MCF 10A (cell line): ENCODE results near the gene WASF2. TPM values are rescaled to one million over a fixed set of nuclear protein-coding genes. Genes with fewer than 3 reads are reported as not detected.

Experiments
- BruUV-seq: library from RNA; stranded (reverse); fragments of 400-500 nt; replicated peaks from 2 replicates; lab custom pipeline; 2021; lab: Mats Ljungman, UMichigan
- CTCF ChIA-PET: fragments of 300-600 bp; sonication (Branson Sonifier 250); formaldehyde crosslinking; extraction: SDS; loops from one replicate; lab custom pipeline; 2021; ENCODE audit warnings: antibody characterized with exemption, inconsistent platforms; lab: Yijun Ruan, JAX
- POLR2A ChIA-PET: fragments of 300-600, 350-650 bp; sonication (Branson Sonifier 250); formaldehyde crosslinking; extraction: SDS; loops from one replicate; lab custom pipeline; 2020; ENCODE audit warnings: antibody characterized with exemption, inconsistent platforms; lab: Yijun Ruan, JAX
- DNase-seq: peaks from one replicate; pipeline ENCODE4 v3.0.0-alpha.2; 2018; ENCODE audit not compliant: unreplicated experiment
- H3K27ac Mint-ChIP-seq: one replicate; pipeline ENCODE4 v1.8.0; 2022; ENCODE audit warnings: mild to moderate bottlenecking, low read depth, mixed read lengths; ENCODE audit not compliant: unreplicated experiment
- H3K27me3 Mint-ChIP-seq: one replicate; pipeline ENCODE4 v1.8.0; 2022; ENCODE audit warnings: mixed read lengths; ENCODE audit not compliant: insufficient read depth, unreplicated experiment
- H3K36me3 Mint-ChIP-seq: one replicate; pipeline ENCODE4 v1.8.0; 2022; ENCODE audit warnings: mild to moderate bottlenecking, moderate library complexity, mixed read lengths; ENCODE audit not compliant: insufficient read depth, unreplicated experiment
- H3K4me1 Mint-ChIP-seq: one replicate; pipeline ENCODE4 v1.8.0; 2022; ENCODE audit warnings: mixed read lengths; ENCODE audit not compliant: insufficient read depth, unreplicated experiment
- H3K4me3 Mint-ChIP-seq: one replicate; pipeline ENCODE4 v1.8.0; 2022; ENCODE audit warnings: mild to moderate bottlenecking, moderate library complexity, mixed read lengths; ENCODE audit not compliant: unreplicated experiment
- H3K9me3 Mint-ChIP-seq: one replicate; pipeline ENCODE4 v1.8.0; 2022; ENCODE audit warnings: mixed read lengths; ENCODE audit not compliant: unreplicated experiment
- CTCF ChIP-seq: fragments of 200-600 bp; IDR thresholded peaks from one replicate; pipeline ENCODE4 v1.8.0; 2022; ENCODE audit warnings: antibody characterized with exemption, mild to moderate bottlenecking; ENCODE audit not compliant: unreplicated experiment
- intact Hi-C: fragments of 100-400 bp; cut with micrococcal nuclease; formaldehyde crosslinking; loops from 2 replicates; pipeline ENCODE4 v1.14.1; 2022
- total RNA-seq: library from RNA; stranded (reverse); gene quantifications from 2 replicates; pipeline ENCODE4 v1.2.3, GENCODE V29; 2022

The WASF2 gene
- total RNA-seq, 1 experiment from 2014 or later = 131 TPM

DNA sequence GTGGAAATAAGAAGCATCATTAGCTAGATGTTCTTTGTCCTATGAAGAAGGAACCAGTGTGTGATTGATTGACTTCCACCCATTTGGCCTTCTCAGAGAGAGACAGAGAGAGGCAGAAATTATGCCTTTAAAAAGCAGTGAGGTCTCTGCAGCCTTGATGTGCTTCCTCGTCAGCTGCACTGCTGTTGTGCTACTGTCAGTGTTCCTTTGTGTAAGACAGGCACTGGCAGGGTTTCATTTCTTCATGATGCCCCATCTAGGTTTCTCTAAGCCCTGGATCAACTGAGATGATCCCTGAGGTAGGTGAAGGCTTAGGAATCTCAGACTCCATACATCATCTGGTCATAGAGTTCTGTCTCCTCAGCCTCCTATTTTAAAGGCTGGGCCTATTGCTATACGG, 62.6 kb downstream of the WASF2 start:
- Mint-ChIP-seq H3K27me3 (no peaks in the 10 kb centered on the region), H3K4me3 (no peak overlapping the region), H3K27ac (peak overlapping the region; percentile 49), H3K9me3 (no peaks in the 10 kb centered on the region), H3K36me3 (peaks cover 57% of the 10 kb centered on the region), H3K4me1 (peaks cover 11% of the 10 kb centered on the region)
- no TSS peak for BruUV-seq
- ChIA-PET CTCF (no interaction called here), POLR2A (interaction anchor here (2.7 kb wide), 1 partner anchor 9 kb away, joined by 7 read pairs; no protein-coding TSS in a partner anchor)
- intact Hi-C loops = no loop called here
- DNase-seq = no peak
- TF ChIP-seq CTCF = no peak

- Mint-ChIP-seq H3K36me3 (peaks cover 70% of the 10 kb centered on the region), H3K27me3 (no peaks in the 10 kb centered on the region), H3K9me3 (no peaks in the 10 kb centered on the region), H3K4me3 (no peak overlapping the region), H3K27ac (no peak overlapping the region), H3K4me1 (peaks cover 10% of the 10 kb centered on the region)
- CTCF ChIA-PET = interaction anchor here (0.5 to 1.4 kb wide), 5 partner anchors 9 to 194 kb away, joined by 3 to 4 read pairs (median 4); no protein-coding TSS in a partner anchor
- BruUV-seq = no TSS peak
- intact Hi-C loops = no loop called here
- no peak for TF ChIP-seq CTCF
- POLR2A ChIA-PET = interaction anchor here (2.0 kb wide), 1 partner anchor 11 kb away, joined by 5 read pairs; no protein-coding TSS in a partner anchor
- DNase-seq = no peak
Measured at GRCh38 chr1:27423709-27424108, 66.3 kb downstream of the WASF2 start.

- POLR2A ChIA-PET = interaction anchor here (0.6 to 2.0 kb wide), 5 partner anchors 11 to 92 kb away, joined by 3 to 12 read pairs (median 4); partner anchors contain the start of gene WASF2
- Mint-ChIP-seq H3K27ac (peak overlapping the region; percentile 75), H3K4me1 (peaks cover 12% of the 10 kb centered on the region), H3K36me3 (peaks cover 68% of the 10 kb centered on the region), H3K4me3 (no peak overlapping the region), H3K27me3 (no peaks in the 10 kb centered on the region), H3K9me3 (no peaks in the 10 kb centered on the region)
- no peak for TF ChIP-seq CTCF
- CTCF ChIA-PET = interaction anchor here (0.7 to 1.6 kb wide), 6 partner anchors 11 to 190 kb away, joined by 3 to 8 read pairs (median 4); no protein-coding TSS in a partner anchor
- no TSS peak for BruUV-seq
- DNase-seq = peak; percentile 85
- intact Hi-C loops = no loop called here
Measured at GRCh38 chr1:27418326-27419185, 71.4 kb downstream of the WASF2 start.

DNA sequence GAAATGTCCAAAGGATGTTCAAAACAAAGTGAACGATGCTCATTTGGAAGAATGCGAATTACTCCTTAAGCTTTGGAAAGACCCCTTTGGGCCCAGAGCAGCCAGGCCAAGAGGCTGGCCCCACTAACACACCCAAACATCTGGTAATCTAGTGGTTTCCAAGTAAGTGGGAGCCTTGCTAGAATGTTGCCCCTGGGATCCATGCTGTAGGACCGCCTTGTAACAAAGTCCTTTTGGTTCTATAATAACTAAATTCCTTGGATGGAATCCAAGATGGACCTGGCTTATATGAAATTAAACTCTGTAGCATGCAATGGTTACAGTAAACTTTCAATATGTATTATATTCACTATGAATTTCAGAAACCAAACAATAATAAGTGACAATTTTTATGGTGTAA, 72.3 kb downstream of the WASF2 start:
- BruUV-seq = no TSS peak
- intact Hi-C loops = no loop called here
- DNase-seq = no peak
- Mint-ChIP-seq H3K4me1 (peaks cover 12% of the 10 kb centered on the region), H3K36me3 (peaks cover 77% of the 10 kb centered on the region), H3K27me3 (no peaks in the 10 kb centered on the region), H3K9me3 (no peaks in the 10 kb centered on the region), H3K4me3 (no peak overlapping the region), H3K27ac (peak overlapping the region; percentile 75)
- no peak for TF ChIP-seq CTCF
- CTCF ChIA-PET = interaction anchor here (0.6 to 1.5 kb wide), 7 partner anchors 18 to 301 kb away, joined by 3 to 5 read pairs (median 3); no protein-coding TSS in a partner anchor
- POLR2A ChIA-PET = interaction anchor here (0.6 to 2.0 kb wide), 4 partner anchors 12 to 92 kb away, joined by 3 to 12 read pairs (median 4); partner anchors contain the start of gene WASF2
